Astrocyte (in vitro differentiated cells and primary cell): ENCODE measurements around the gene ZNF839.

Source experiments
- EZH2 ChIP-seq: IDR thresholded peaks from 2 replicates; pipeline ENCODE4 v1.6.1; 2012; ENCODE audit warnings: mild to moderate bottlenecking, low read length, inconsistent platforms; ENCODE audit not compliant: insufficient read depth
- TF ChIP-seq, protein P1 (sequence below): IDR thresholded peaks from 2 replicates; pipeline ENCODE4 v1.5.1; 2011; ENCODE audit warnings: low read depth, mild to moderate bottlenecking, inconsistent platforms, low read length, moderate library complexity; ENCODE audit not compliant: insufficient read depth

- TF ChIP-seq, protein P1, sequence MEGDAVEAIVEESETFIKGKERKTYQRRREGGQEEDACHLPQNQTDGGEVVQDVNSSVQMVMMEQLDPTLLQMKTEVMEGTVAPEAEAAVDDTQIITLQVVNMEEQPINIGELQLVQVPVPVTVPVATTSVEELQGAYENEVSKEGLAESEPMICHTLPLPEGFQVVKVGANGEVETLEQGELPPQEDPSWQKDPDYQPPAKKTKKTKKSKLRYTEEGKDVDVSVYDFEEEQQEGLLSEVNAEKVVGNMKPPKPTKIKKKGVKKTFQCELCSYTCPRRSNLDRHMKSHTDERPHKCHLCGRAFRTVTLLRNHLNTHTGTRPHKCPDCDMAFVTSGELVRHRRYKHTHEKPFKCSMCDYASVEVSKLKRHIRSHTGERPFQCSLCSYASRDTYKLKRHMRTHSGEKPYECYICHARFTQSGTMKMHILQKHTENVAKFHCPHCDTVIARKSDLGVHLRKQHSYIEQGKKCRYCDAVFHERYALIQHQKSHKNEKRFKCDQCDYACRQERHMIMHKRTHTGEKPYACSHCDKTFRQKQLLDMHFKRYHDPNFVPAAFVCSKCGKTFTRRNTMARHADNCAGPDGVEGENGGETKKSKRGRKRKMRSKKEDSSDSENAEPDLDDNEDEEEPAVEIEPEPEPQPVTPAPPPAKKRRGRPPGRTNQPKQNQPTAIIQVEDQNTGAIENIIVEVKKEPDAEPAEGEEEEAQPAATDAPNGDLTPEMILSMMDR, result no peak
- TF ChIP-seq EZH2, result no peak
These were observed 3.2 kb upstream of the ZNF839 start for GRCh38 chr14:102316338-102316742.
